ENCODE data around the gene CCDC171. TPM values are rescaled to one million over a fixed set of nuclear protein-coding genes. Genes with fewer than 3 reads are reported as not detected.

Gene CCDC171
- total and polyA plus RNA-seq, 10 of the 15 experiments (the other 5 are each of a cell fraction or from before 2014, with no cell fraction given), result 1.00 to 7.2 (median 2.8) TPM

GRCh38 chr9:15529566-15530324, 23.1 kb upstream of the CCDC171 start (continued):
- TF ChIP-seq PRDM15 (CRISPR knock-in tag; IDR thresholded peaks at IDR 0.05) (no peak), HDGF (IDR thresholded peaks at IDR 0.05) (no peak), MXI1 (IDR thresholded peaks at IDR 0.05; ENCODE audit: low read depth, low read length) (no peak), IKZF1 (conservative IDR thresholded peaks at IDR 0.05) (peak; percentile 84), POLR2AphosphoS5 (IDR thresholded peaks at IDR 0.05; ENCODE audit: low read length) (no peak; the same call in 1 of the 2 replicates), HCFC1 (IDR thresholded peaks at IDR 0.05; ENCODE audit: low read length) (no peak), GABPA (IDR thresholded peaks at IDR 0.05; ENCODE audit: low read depth) (no peak), ZBTB4 (CRISPR knock-in tag; IDR thresholded peaks at IDR 0.05) (no peak), SREBF2 (IDR thresholded peaks at IDR 0.05; ENCODE audit: low read length) (no peak), JUND (IDR thresholded peaks at IDR 0.05; ENCODE audit: low read depth, low read length) (no peak), TCF12 (IDR thresholded peaks at IDR 0.05; ENCODE audit: low read depth, low read length) (peak; percentile 88), MTA2 (IDR thresholded peaks at IDR 0.05; ENCODE audit: low read depth) (peak; percentile 89), FOS (IDR thresholded peaks at IDR 0.05; ENCODE audit: borderline replicate concordance, extremely low read depth, insufficient read length) (no peak), IKZF2 (IDR thresholded peaks at IDR 0.05) (peak; percentile 87 to 88)
- TF ChIP-seq, protein P1, sequence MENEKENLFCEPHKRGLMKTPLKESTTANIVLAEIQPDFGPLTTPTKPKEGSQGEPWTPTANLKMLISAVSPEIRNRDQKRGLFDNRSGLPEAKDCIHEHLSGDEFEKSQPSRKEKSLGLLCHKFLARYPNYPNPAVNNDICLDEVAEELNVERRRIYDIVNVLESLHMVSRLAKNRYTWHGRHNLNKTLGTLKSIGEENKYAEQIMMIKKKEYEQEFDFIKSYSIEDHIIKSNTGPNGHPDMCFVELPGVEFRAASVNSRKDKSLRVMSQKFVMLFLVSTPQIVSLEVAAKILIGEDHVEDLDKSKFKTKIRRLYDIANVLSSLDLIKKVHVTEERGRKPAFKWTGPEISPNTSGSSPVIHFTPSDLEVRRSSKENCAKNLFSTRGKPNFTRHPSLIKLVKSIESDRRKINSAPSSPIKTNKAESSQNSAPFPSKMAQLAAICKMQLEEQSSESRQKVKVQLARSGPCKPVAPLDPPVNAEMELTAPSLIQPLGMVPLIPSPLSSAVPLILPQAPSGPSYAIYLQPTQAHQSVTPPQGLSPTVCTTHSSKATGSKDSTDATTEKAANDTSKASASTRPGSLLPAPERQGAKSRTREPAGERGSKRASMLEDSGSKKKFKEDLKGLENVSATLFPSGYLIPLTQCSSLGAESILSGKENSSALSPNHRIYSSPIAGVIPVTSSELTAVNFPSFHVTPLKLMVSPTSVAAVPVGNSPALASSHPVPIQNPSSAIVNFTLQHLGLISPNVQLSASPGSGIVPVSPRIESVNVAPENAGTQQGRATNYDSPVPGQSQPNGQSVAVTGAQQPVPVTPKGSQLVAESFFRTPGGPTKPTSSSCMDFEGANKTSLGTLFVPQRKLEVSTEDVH (IDR thresholded peaks at IDR 0.05; ENCODE audit: low read depth, partially characterized antibody), result no peak
- TF ChIP-seq, protein P2, sequence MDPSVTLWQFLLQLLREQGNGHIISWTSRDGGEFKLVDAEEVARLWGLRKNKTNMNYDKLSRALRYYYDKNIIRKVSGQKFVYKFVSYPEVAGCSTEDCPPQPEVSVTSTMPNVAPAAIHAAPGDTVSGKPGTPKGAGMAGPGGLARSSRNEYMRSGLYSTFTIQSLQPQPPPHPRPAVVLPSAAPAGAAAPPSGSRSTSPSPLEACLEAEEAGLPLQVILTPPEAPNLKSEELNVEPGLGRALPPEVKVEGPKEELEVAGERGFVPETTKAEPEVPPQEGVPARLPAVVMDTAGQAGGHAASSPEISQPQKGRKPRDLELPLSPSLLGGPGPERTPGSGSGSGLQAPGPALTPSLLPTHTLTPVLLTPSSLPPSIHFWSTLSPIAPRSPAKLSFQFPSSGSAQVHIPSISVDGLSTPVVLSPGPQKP (IDR thresholded peaks at IDR 0.05; ENCODE audit: low read depth, low read length), result no peak
- TF ChIP-seq, protein P3, sequence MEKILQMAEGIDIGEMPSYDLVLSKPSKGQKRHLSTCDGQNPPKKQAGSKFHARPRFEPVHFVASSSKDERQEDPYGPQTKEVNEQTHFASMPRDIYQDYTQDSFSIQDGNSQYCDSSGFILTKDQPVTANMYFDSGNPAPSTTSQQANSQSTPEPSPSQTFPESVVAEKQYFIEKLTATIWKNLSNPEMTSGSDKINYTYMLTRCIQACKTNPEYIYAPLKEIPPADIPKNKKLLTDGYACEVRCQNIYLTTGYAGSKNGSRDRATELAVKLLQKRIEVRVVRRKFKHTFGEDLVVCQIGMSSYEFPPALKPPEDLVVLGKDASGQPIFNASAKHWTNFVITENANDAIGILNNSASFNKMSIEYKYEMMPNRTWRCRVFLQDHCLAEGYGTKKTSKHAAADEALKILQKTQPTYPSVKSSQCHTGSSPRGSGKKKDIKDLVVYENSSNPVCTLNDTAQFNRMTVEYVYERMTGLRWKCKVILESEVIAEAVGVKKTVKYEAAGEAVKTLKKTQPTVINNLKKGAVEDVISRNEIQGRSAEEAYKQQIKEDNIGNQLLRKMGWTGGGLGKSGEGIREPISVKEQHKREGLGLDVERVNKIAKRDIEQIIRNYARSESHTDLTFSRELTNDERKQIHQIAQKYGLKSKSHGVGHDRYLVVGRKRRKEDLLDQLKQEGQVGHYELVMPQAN (conservative IDR thresholded peaks at IDR 0.05), result 0 out of 2 replicates have a peak, but pooled peaks have one; percentile 49

All from GM12878 (cell line).